IMR-90 (cell line): Measurements from ENCODE around the gene C3orf52. TPM values are rescaled to one million over a fixed set of nuclear protein-coding genes. Genes with fewer than 3 reads are reported as not detected.

ENCODE experiments used
- ATAC-seq: fragments of 200-7000 bp; cut with Tn5 transposase; 2 replicates; pipeline ENCODE4 v1.9.1; 2020; ENCODE audit warnings: low read depth, mild to moderate bottlenecking, moderate library complexity
- BruUV-seq: library from RNA; stranded (reverse); fragments of 400-500 nt; replicated peaks from 2 replicates; lab custom pipeline; 2021; lab: Mats Ljungman, UMichigan
- CTCF ChIA-PET: fragments of 300-600 bp; formaldehyde crosslinking; extraction: SDS; loops from one replicate; lab custom pipeline; 2021; ENCODE audit warnings: antibody characterized with exemption; lab: Yijun Ruan, JAX
- POLR2A ChIA-PET: fragments of 300-600 bp; sonication (Branson Sonifier 250); formaldehyde crosslinking; loops from one replicate; lab custom pipeline; 2022; ENCODE audit warnings: antibody characterized with exemption; ENCODE audit not compliant: unreplicated experiment; lab: Charles Lee
- DNase-seq: peaks from one replicate; pipeline ENCODE4 v3.0.0; 2013
- H2AFZ ChIP-seq: replicated peaks from 2 replicates; pipeline ENCODE3; 2013; ENCODE audit warnings: low read length, mild to moderate bottlenecking; ENCODE audit not compliant: poor library complexity
- H2AK5ac ChIP-seq: 2 replicates; pipeline ENCODE4 v1.6.1; 2013; ENCODE audit warnings: low read depth, low read length, inconsistent platforms
- H2AK9ac ChIP-seq: replicated peaks from 2 replicates; pipeline ENCODE3; 2013; ENCODE audit warnings: mild to moderate bottlenecking, low read depth, low read length, moderate library complexity; ENCODE audit not compliant: poor library complexity
- H2BK120ac ChIP-seq: 2 replicates; pipeline ENCODE4 v1.6.1; 2013; ENCODE audit warnings: low read depth, low read length, inconsistent platforms
- H2BK15ac ChIP-seq: 3 replicates; pipeline ENCODE4 v1.6.1; 2013; ENCODE audit warnings: low read depth, low read length, inconsistent platforms
- H2BK20ac ChIP-seq: 2 replicates; pipeline ENCODE4 v1.6.1; 2013; ENCODE audit warnings: low read depth, mild to moderate bottlenecking, inconsistent platforms, low read length, moderate library complexity
- H2BK5ac ChIP-seq: 2 replicates; pipeline ENCODE4 v1.6.1; 2013; ENCODE audit warnings: mild to moderate bottlenecking, low read depth, low read length, inconsistent platforms; ENCODE audit not compliant: poor library complexity, severe bottlenecking
- H3K14ac ChIP-seq: replicated peaks from 2 replicates; pipeline ENCODE4 v1.6.1; 2013; ENCODE audit warnings: low read depth, low read length, inconsistent platforms
- H3K18ac ChIP-seq: 2 replicates; pipeline ENCODE4 v1.6.1; 2013; ENCODE audit warnings: low read depth, low read length, control low read depth
- H3K23ac ChIP-seq: 2 replicates; pipeline ENCODE4 v1.6.1; 2013; ENCODE audit warnings: low read depth, low read length, inconsistent platforms
- H3K27ac ChIP-seq: 2 replicates; pipeline ENCODE4 v1.5.1; 2013; ENCODE audit warnings: mild to moderate bottlenecking, control low read depth, low read length; ENCODE audit not compliant: insufficient read depth
- H3K27me3 ChIP-seq: 2 replicates; pipeline ENCODE4 v1.6.1; 2013; ENCODE audit warnings: low read length; ENCODE audit not compliant: control insufficient read depth, insufficient read depth
- H3K36me3 ChIP-seq: 2 replicates; pipeline ENCODE4 v1.6.1; 2013; ENCODE audit warnings: low read length, mixed read lengths; ENCODE audit not compliant: control insufficient read depth, insufficient read depth
- H3K4ac ChIP-seq: 2 replicates; pipeline ENCODE4 v1.6.1; 2013; ENCODE audit warnings: low read depth, low read length, inconsistent platforms
- H3K4me1 ChIP-seq: 2 replicates; pipeline ENCODE4 v1.6.1; 2013; ENCODE audit warnings: low read length, mixed read lengths; ENCODE audit not compliant: control insufficient read depth, insufficient read depth
- H3K4me2 ChIP-seq: 2 replicates; pipeline ENCODE4 v1.6.1; 2013; ENCODE audit warnings: low read depth, mild to moderate bottlenecking, control low read depth, low read length, moderate library complexity
- H3K4me3 ChIP-seq: 2 replicates; pipeline ENCODE4 v1.5.1; 2013; ENCODE audit warnings: low read depth, mild to moderate bottlenecking, control low read depth, low read length, moderate library complexity; ENCODE audit not compliant: insufficient read depth
- H3K56ac ChIP-seq: 2 replicates; pipeline ENCODE4 v1.6.1; 2013; ENCODE audit warnings: low read length, inconsistent platforms; ENCODE audit not compliant: insufficient read depth; ENCODE audit errors: extremely low read depth
- H3K79me1 ChIP-seq, 2 experiments: 2 replicates each; pipeline ENCODE4 v1.6.1; 2013; ENCODE audit warnings: low read length in 2 of 2, inconsistent platforms in 1 of 2, low read depth in 1 of 2
- H3K9ac ChIP-seq: 2 replicates; pipeline ENCODE4 v1.6.1; 2013; ENCODE audit warnings: low read depth, low read length, control low read depth
- H3K9me1 ChIP-seq: 2 replicates; pipeline ENCODE4 v1.6.1; 2013; ENCODE audit warnings: low read length, inconsistent platforms; ENCODE audit not compliant: insufficient read depth
- H3K9me3 ChIP-seq: 2 replicates; pipeline ENCODE4 v1.6.1; 2013; ENCODE audit warnings: low read length; ENCODE audit not compliant: control insufficient read depth, insufficient read depth
- H4K20me1 ChIP-seq: 2 replicates; pipeline ENCODE4 v1.6.1; 2013; ENCODE audit warnings: low read length, inconsistent platforms; ENCODE audit not compliant: insufficient read depth
- H4K5ac ChIP-seq: 2 replicates; pipeline ENCODE4 v1.6.1; 2013; ENCODE audit warnings: mild to moderate bottlenecking, low read depth, low read length, control low read depth
- H4K8ac ChIP-seq, 2 experiments: 2 replicates each; pipeline ENCODE4 v1.6.1; 2013; ENCODE audit warnings: low read depth in 2 of 2, low read length in 2 of 2, control low read depth in 1 of 2, inconsistent platforms in 1 of 2
- H4K91ac ChIP-seq: 2 replicates; pipeline ENCODE4 v1.6.1; 2013; ENCODE audit warnings: low read depth, low read length, inconsistent platforms; ENCODE audit not compliant: insufficient read depth
- BHLHE40 ChIP-seq: fragments of 150-350 bp; IDR thresholded peaks from 2 replicates; pipeline ENCODE4 v1.6.1; 2016; ENCODE audit warnings: mild to moderate bottlenecking, low read depth, low read length
- CEBPB ChIP-seq: IDR thresholded peaks from 2 replicates; pipeline ENCODE4 v1.6.1; 2012; ENCODE audit warnings: low read depth, low read length, improper control_type of control experiment
- CHD1 ChIP-seq: IDR thresholded peaks from 2 replicates; pipeline ENCODE4 v1.6.1; 2012; ENCODE audit warnings: low read depth, low read length, improper control_type of control experiment
- FOS ChIP-seq: fragments of 150-350 bp; IDR thresholded peaks from 2 replicates; pipeline ENCODE4 v1.6.1; 2016; ENCODE audit warnings: low read depth, low read length
- MAFK ChIP-seq: IDR thresholded peaks from 2 replicates; pipeline ENCODE4 v1.6.1; 2012; ENCODE audit warnings: low read depth, low read length, improper control_type of control experiment
- MAZ ChIP-seq: IDR thresholded peaks from 2 replicates; pipeline ENCODE4 v1.6.1; 2012; ENCODE audit warnings: low read depth, mild to moderate bottlenecking, low read length, improper control_type of control experiment, moderate library complexity, borderline replicate concordance
- NFE2L2 ChIP-seq: fragments of 150-350 bp; IDR thresholded peaks from 2 replicates; pipeline ENCODE4 v1.6.1; 2016; ENCODE audit warnings: low read depth, mild to moderate bottlenecking, low read length
- POLR2A ChIP-seq: IDR thresholded peaks from 2 replicates; pipeline ENCODE4 v1.6.1; 2012; ENCODE audit warnings: mild to moderate bottlenecking, low read depth, low read length
- RAD21 ChIP-seq: IDR thresholded peaks from 2 replicates; pipeline ENCODE4 v1.6.1; 2012; ENCODE audit warnings: low read length, improper control_type of control experiment
- RCOR1 ChIP-seq: IDR thresholded peaks from 2 replicates; pipeline ENCODE4 v1.6.1; 2012; ENCODE audit warnings: mild to moderate bottlenecking, low read length, improper control_type of control experiment; ENCODE audit not compliant: insufficient replicate concordance
- RFX5 ChIP-seq: IDR thresholded peaks from 2 replicates; pipeline ENCODE4 v1.8.0; 2012; ENCODE audit warnings: low read depth, mild to moderate bottlenecking, low read length, moderate library complexity
- SMC3 ChIP-seq: fragments of 150-350 bp; IDR thresholded peaks from 2 replicates; pipeline ENCODE4 v1.6.1; 2016; ENCODE audit warnings: low read depth, mild to moderate bottlenecking, antibody characterized with exemption, low read length, moderate library complexity
- WGBS, 2 experiments: methylation state at CpG; one replicate each; pipeline versions ENCODE4 v1.1.5 to v1.1.7; 2013; ENCODE audit warnings: missing lambda C conversion rate in 2 of 2; ENCODE audit not compliant: insufficient read length in 1 of 2; ENCODE audit errors: extremely low coverage in 2 of 2; 5-methylcytosine and 5-hydroxymethylcytosine counted together
- dilution Hi-C: fragments of 300-500 bp; cut with HindIII; formaldehyde crosslinking; loops from one replicate; pipeline ENCODE4 v1.14.3; 2018; ENCODE audit warnings: low sequenced_read_pairs; ENCODE audit not compliant: unreplicated experiment
- in situ Hi-C: fragments of 300-500 bp; cut with MboI; formaldehyde crosslinking; loops from 3 replicates; pipeline ENCODE4 v1.14.3; 2019; ENCODE audit warnings: low sequenced_read_pairs, inconsistent platforms, mixed read lengths
- intact Hi-C: fragments of 100-400 bp; cut with micrococcal nuclease; formaldehyde crosslinking; loops from 2 replicates; pipeline ENCODE4 v1.10.0; 2022
- polyA plus RNA-seq, 3 experiments: library from polyadenylated mRNA; depleted of rRNA; stranded (reverse); fragments of >200 nt; gene quantifications; 2 replicates each; pipeline ENCODE4 v1.2.3, GENCODE V29; 2012; ENCODE audit warnings: low replicate concordance in 1 of 3
- total RNA-seq: library from RNA; depleted of rRNA; stranded (reverse); fragments of >200 nt; gene quantifications from 2 replicates; pipeline ENCODE4 v1.2.3, GENCODE V29; 2012
- TF ChIP-seq, protein P1 (sequence below): conservative IDR thresholded peaks from 2 replicates; pipeline ENCODE4 v1.5.1; 2012; ENCODE audit warnings: mild to moderate bottlenecking, low read depth, low read length, improper control_type of control experiment
- TF ChIP-seq, protein P2 (sequence below): fragments of 150-350 bp; IDR thresholded peaks from 2 replicates; pipeline ENCODE4 v1.6.1; 2016; ENCODE audit warnings: low read depth, mild to moderate bottlenecking, low read length, moderate library complexity, borderline replicate concordance
- TF ChIP-seq, protein P3 (sequence below): fragments of 150-350 bp; IDR thresholded peaks from 2 replicates; pipeline ENCODE4 v1.6.1; 2017; ENCODE audit warnings: mild to moderate bottlenecking, antibody characterized with exemption, low read length, low read depth

Gene C3orf52
- total and polyA plus RNA-seq, 2 of the 4 experiments (the other 2 are of a cell fraction) = 7.5 to 12.5 TPM

DNA sequence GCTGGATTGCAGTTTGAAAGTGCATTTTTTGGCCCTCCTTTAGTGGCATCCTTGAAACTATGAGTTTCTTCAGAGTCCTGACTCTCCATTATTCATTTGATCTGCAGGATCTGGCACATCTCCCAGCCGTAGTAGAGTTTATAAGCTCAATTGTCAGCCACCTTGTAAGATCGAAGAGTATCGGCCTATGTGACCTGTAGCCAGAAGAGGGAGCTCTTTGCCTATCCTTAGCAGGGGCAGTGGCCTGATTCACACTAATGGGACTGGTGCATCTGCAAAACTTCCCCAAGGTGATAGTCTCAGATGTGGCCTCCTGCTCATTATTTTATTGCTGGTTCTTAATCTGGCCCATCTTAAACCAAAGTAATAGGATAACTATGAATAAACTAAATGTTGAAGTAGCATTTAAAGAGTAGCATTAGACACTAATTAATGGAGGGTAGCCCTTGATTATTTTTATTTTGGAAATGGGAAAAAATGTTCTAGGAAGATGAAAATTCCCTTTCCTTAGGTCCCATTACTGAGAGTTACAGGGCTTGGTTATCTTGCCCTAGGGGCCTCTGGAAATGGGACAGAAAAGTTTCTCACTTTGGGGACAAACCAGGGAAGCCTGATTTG, 25.7 kb downstream of the C3orf52 start:
- no peak overlapping the region for H2AK5ac ChIP-seq
- CTCF ChIA-PET = interaction anchor here (0.6 to 1.5 kb wide), 10 partner anchors 9 to 469 kb away, joined by 3 to 6 read pairs (median 4); partner anchors contain the start of gene SLC9C1
- H4K8ac ChIP-seq = no peak overlapping the region
- H2BK15ac ChIP-seq = no peak overlapping the region
- no peak overlapping the region for H2AK9ac ChIP-seq
- no TSS peak for BruUV-seq
- H3K4me2 ChIP-seq = no peak overlapping the region
- no peak overlapping the region for H3K4me3 ChIP-seq
- POLR2A ChIA-PET = no interaction called here
- DNase-seq (peak; percentile 77), ATAC-seq (peak; percentile 96)
- H3K14ac ChIP-seq = no peak overlapping the region
- intact Hi-C loops = loop anchor here (2.0 kb wide), 2 partner anchors 215 to 407 kb away; no protein-coding TSS in a partner anchor
- H2AFZ ChIP-seq = no peak overlapping the region
- no peaks in the 10 kb centered on the region for H3K27me3 ChIP-seq
- no peak overlapping the region for H2BK120ac ChIP-seq
- H4K91ac ChIP-seq = no peak overlapping the region
- TF ChIP-seq POLR2A (no peak), BHLHE40 (no peak), MAZ (no peak), MAFK (no peak), SMC3 (peak; percentile 55), CEBPB (no peak), RAD21 (peak; percentile 78), RCOR1 (no peak), FOS (no peak), CHD1 (no peak), RFX5 (no peak), NFE2L2 (no peak)
- TF ChIP-seq, protein P1, sequence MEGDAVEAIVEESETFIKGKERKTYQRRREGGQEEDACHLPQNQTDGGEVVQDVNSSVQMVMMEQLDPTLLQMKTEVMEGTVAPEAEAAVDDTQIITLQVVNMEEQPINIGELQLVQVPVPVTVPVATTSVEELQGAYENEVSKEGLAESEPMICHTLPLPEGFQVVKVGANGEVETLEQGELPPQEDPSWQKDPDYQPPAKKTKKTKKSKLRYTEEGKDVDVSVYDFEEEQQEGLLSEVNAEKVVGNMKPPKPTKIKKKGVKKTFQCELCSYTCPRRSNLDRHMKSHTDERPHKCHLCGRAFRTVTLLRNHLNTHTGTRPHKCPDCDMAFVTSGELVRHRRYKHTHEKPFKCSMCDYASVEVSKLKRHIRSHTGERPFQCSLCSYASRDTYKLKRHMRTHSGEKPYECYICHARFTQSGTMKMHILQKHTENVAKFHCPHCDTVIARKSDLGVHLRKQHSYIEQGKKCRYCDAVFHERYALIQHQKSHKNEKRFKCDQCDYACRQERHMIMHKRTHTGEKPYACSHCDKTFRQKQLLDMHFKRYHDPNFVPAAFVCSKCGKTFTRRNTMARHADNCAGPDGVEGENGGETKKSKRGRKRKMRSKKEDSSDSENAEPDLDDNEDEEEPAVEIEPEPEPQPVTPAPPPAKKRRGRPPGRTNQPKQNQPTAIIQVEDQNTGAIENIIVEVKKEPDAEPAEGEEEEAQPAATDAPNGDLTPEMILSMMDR = peak; percentile 72
- TF ChIP-seq, protein P2, sequence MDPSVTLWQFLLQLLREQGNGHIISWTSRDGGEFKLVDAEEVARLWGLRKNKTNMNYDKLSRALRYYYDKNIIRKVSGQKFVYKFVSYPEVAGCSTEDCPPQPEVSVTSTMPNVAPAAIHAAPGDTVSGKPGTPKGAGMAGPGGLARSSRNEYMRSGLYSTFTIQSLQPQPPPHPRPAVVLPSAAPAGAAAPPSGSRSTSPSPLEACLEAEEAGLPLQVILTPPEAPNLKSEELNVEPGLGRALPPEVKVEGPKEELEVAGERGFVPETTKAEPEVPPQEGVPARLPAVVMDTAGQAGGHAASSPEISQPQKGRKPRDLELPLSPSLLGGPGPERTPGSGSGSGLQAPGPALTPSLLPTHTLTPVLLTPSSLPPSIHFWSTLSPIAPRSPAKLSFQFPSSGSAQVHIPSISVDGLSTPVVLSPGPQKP = no peak
- TF ChIP-seq, protein P3, sequence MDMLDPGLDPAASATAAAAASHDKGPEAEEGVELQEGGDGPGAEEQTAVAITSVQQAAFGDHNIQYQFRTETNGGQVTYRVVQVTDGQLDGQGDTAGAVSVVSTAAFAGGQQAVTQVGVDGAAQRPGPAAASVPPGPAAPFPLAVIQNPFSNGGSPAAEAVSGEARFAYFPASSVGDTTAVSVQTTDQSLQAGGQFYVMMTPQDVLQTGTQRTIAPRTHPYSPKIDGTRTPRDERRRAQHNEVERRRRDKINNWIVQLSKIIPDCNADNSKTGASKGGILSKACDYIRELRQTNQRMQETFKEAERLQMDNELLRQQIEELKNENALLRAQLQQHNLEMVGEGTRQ = no peak
- no peak overlapping the region for H3K4ac ChIP-seq
- H4K20me1 ChIP-seq = no peaks in the 10 kb centered on the region
- H3K9me1 ChIP-seq = no peaks in the 10 kb centered on the region
- no peak overlapping the region for H2BK5ac ChIP-seq
- no peak overlapping the region for H2BK20ac ChIP-seq
- H3K23ac ChIP-seq = no peak overlapping the region
- in situ Hi-C loops = no loop called here
- H3K79me1 ChIP-seq = peaks cover 4 to 6% of the 10 kb centered on the region in 2 experiments; a peak in 2 of 4 replicates
- H3K4me1 ChIP-seq = no peaks in the 10 kb centered on the region
- no peak overlapping the region for H4K5ac ChIP-seq
- WGBS, 2 experiments = 20% methylated on average over 1 of the region's 3 CpGs; no CpG with 5 or more reads in 1 of the 2 experiments
- H3K36me3 ChIP-seq = peaks cover 2% of the 10 kb centered on the region
- H3K9ac ChIP-seq = no peak overlapping the region
- H3K27ac ChIP-seq = no peak overlapping the region
- no peak overlapping the region for H3K56ac ChIP-seq
- H3K18ac ChIP-seq = no peak overlapping the region
- no peaks in the 10 kb centered on the region for H3K9me3 ChIP-seq
- dilution Hi-C loops = no loop called here
